HG03135 (cell line): ENCODE measurements around the gene FBLN1.
"Not testable (repeated sequence)": the region's sequence is repeated elsewhere in the genome, so short reads cannot be mapped to it uniquely, and the experiment has no call there.

Source experiments
- ATAC-seq: cut with Tn5 transposase; IDR thresholded peaks from one replicate; pipeline ENCODE4 v1.9.1; 2021; ENCODE audit warnings: mild to moderate bottlenecking, moderate library complexity; ENCODE audit not compliant: unreplicated experiment

The FBLN1 gene

GRCh38 chr22:45544588-45545170, 42.0 kb downstream of the FBLN1 start:
- no peak for ATAC-seq

GRCh38 chr22:45546333-45547015, 43.8 kb downstream of the FBLN1 start:
- ATAC-seq, result no peak

GRCh38 chr22:45547016-45547345, 44.3 kb downstream of the FBLN1 start:
- ATAC-seq, result no peak

GRCh38 chr22:45547731-45548130, 45.0 kb downstream of the FBLN1 start:
- no peak for ATAC-seq

GRCh38 chr22:45548247-45548840, 45.7 kb downstream of the FBLN1 start:
- ATAC-seq, result no peak

- ATAC-seq, result no peak
Measured at GRCh38 chr22:45548991-45549761, 46.5 kb downstream of the FBLN1 start.

GRCh38 chr22:45549762-45550378, 47.2 kb downstream of the FBLN1 start:
- ATAC-seq, result no peak

- no peak for ATAC-seq
Measured at GRCh38 chr22:45550416-45550815, 47.7 kb downstream of the FBLN1 start.

GRCh38 chr22:45550891-45551290, 48.2 kb downstream of the FBLN1 start:
- no peak for ATAC-seq

GRCh38 chr22:45551310-45552016, 48.8 kb downstream of the FBLN1 start:
- no peak for ATAC-seq

GRCh38 chr22:45552017-45552411, 49.3 kb downstream of the FBLN1 start:
- no peak for ATAC-seq

- ATAC-seq, result no peak
Measured at GRCh38 chr22:45552580-45553350, 50.1 kb downstream of the FBLN1 start.

GRCh38 chr22:45553351-45554039, 50.8 kb downstream of the FBLN1 start:
- ATAC-seq, result no peak

- no peak for ATAC-seq
Measured at GRCh38 chr22:45554040-45554406, 51.3 kb downstream of the FBLN1 start.

GRCh38 chr22:45554861-45555260, 52.2 kb downstream of the FBLN1 start:
- ATAC-seq, result no peak

- not testable (repeated sequence) for ATAC-seq
Measured at GRCh38 chr22:45557926-45558325, 55.2 kb downstream of the FBLN1 start.

GRCh38 chr22:45560092-45560491, 57.4 kb downstream of the FBLN1 start:
- ATAC-seq, result not testable (repeated sequence)

GRCh38 chr22:45560761-45561160, 58.1 kb downstream of the FBLN1 start:
- ATAC-seq, result not testable (repeated sequence)

GRCh38 chr22:45562102-45562501, 59.4 kb downstream of the FBLN1 start:
- no peak for ATAC-seq
